HG03342 (cell line): Measurements from ENCODE around the gene KRTAP24-1.

Experiments used
- ATAC-seq: cut with Tn5 transposase; IDR thresholded peaks from one replicate; pipeline ENCODE4 v1.9.1; 2021; ENCODE audit warnings: mild to moderate bottlenecking, moderate library complexity; ENCODE audit not compliant: unreplicated experiment

The KRTAP24-1 gene

DNA sequence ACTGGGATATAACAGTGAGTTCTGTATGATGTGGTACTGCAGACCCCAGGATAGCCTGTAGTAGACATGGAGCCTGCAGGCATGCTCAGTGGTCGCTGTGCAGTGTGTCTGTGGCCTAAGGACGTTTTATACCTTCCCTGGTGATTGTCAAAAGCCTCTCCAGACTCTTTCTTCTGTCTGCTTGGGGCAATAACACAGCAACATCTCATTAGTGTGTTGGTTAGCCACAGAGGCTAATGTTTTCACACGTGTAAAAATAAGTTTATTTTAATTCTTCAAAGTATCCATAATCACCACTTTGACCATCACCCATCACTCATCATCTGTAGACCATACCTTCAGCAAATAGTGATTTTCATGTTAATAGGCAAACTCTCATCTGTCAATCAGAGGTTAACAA lies at the start of gene KRTAP24-1:
Gene KRTAP24-1 (minus strand): TSS at position 101 of the 400 bp plus-strand sequence. CDS start 18 bp downstream, at position 83.
- no peak for ATAC-seq

GRCh38 chr21:30329203-30329875 lies 46.6 kb upstream of the KRTAP24-1 start:
- ATAC-seq = no peak

- no peak for ATAC-seq
These were observed 43.6 kb upstream of the KRTAP24-1 start for GRCh38 chr21:30326390-30326789.

DNA sequence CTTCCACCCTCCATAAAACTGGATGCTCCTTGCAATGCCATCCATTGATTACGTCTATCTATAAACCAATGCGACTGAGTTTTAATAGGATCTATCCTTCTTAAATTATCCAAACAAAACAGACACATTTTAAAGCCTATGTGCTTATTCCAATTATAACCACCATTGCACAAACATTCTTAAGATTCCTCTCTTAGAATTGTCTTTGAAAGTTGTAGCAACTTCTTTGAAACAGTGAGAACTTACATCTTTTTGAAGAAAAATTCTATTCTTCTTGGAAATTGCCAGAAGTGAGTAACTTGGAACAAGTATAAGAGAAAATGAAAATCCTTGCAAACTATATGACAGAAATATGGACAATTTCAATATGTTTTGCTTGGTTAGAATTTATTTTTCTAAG lies 37.5 kb upstream of the KRTAP24-1 start, which contains the start of gene KRTAP26-1:
Gene KRTAP26-1 (minus strand): TSS at position 101 of the 400 bp plus-strand sequence. CDS start 280 bp downstream, outside the sequence.
- no peak for ATAC-seq

GRCh38 chr21:30315701-30316100 lies 33.0 kb upstream of the KRTAP24-1 start:
- no peak for ATAC-seq

GRCh38 chr21:30306884-30307283 lies 24.1 kb upstream of the KRTAP24-1 start:
- ATAC-seq = no peak

- ATAC-seq = no peak
These were observed 22.4 kb upstream of the KRTAP24-1 start for GRCh38 chr21:30305136-30305535.

GRCh38 chr21:30289215-30289614 lies 6.5 kb upstream of the KRTAP24-1 start, which contains the start of gene KRTAP25-1:
Gene KRTAP25-1 (minus strand): TSS chr21:30289514. CDS start chr21:30289490, 24 bp downstream.
- no peak for ATAC-seq

DNA sequence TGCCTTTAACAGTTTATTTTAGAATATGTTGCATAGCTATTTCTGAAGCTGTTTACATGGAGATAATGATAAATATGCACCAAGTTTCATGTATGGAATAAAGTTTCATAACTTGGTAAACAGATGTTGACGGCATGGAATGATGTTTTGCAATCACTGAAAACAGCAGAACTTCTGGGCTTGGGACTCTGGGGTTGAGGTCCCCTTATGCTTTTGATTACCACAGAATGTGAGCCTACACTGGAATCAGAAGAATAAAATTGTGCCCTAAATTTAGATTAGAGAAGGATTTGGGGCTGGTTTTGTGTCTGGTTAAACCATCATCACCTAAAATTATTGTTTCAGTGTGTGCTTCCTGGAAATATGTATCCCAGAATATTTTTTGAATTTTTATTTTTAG lies 11.1 kb downstream of the KRTAP24-1 start:
- no peak for ATAC-seq

GRCh38 chr21:30271156-30271555 lies 11.6 kb downstream of the KRTAP24-1 start:
- no peak for ATAC-seq

DNA sequence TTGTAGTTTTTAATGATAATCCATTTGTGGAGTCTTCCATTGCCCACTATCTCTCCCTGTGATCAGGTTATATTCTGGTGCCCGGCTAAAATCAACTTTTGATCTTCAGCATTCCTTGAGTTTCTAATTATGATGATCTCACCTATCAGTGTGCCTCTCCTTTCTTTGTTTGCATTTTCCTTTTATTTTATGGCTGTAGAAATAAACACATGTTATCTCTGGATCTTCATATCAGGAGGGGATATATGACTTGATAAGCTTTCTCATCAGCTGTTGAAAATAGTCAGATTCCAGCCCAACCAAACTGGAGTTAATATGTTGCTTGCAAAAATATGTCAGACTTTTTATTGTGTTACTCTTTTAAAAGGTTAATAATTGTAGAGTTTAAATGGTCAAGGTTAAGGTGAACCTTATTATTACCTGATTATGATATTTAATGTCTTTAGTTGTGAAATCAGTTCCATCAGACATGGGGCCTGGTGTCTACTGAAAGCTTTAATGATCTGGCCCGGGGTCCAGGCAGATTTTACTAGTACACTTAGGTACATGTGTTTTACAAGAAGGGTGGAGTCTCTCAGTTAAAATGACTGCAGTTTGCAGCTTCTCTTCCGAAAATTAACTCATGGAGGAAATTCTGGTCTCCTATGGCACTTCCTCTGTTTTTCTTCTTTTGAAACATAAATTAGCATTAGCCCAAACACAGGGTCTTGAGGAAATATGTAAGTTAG lies 12.8 kb downstream of the KRTAP24-1 start:
- no peak for ATAC-seq

DNA sequence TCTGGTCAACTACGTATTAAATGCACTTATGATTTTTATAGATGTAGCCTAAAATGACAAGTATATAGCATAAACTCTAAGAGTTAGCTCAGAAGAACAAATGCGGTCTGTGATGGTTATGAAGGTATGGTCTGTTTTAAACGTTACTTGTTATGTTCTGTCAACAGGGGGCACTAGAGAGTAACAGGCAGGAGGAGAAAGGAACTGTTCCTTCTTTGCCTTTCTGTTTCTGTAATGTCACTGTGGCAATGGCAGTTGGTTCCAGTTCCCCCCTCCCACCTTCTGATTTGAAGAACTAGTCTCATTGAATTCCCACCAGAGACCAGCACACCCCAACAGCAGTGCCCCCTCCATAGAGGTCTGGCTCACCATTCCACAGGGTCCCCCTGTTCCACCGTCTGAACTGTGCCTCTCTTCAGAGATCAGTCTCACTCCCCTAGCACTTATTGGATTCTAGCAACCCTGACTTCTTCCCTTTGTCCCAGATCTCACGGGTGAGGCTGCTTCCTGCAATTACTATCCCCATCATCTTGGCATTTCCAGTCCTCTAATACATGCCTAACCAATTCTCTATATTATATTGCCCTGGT lies 14.0 kb downstream of the KRTAP24-1 start:
- no peak for ATAC-seq

- ATAC-seq = no peak
These were observed 25.0 kb downstream of the KRTAP24-1 start for GRCh38 chr21:30257773-30258172.

- ATAC-seq = no peak
These were observed 26.6 kb downstream of the KRTAP24-1 start for GRCh38 chr21:30256100-30256499.

- no peak for ATAC-seq
These were observed 27.1 kb downstream of the KRTAP24-1 start for GRCh38 chr21:30255679-30256078.

DNA sequence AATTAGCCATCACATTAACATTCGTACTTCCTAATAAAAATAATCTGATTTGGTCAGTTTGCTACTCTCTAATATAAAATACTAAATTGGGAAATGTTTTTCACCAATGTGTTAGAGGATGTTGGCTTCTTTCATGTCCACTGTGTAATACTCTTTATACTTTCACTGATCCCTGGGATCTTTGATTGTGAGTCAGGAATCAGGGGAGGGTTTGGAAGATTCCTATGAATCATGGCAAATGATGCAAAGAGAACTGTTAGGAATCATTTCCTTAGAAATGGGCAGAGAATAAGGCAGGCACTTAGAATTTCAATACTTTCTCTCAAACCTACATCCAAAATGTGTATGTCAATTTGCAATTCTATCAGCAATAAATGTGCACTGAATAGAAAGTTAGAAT lies 31.0 kb downstream of the KRTAP24-1 start:
- no peak for ATAC-seq

DNA sequence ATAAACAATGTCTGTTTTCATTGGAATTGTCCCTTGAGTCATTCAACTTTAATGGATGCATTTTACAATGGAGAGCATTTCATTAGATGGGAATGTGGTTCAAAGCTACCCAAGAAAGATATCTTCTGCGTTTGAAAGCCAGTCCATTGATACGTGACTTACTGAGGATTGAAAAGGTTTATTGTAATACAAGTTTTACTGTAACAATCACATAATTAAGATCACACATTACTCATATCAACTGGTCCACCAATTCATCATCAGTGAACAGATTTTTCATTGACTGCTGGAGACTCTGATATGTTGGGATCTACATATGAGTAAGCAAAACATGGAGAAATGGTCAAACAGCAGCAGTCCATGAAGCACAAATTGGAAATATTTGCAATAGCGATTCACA lies 32.8 kb downstream of the KRTAP24-1 start:
- ATAC-seq = no peak

DNA sequence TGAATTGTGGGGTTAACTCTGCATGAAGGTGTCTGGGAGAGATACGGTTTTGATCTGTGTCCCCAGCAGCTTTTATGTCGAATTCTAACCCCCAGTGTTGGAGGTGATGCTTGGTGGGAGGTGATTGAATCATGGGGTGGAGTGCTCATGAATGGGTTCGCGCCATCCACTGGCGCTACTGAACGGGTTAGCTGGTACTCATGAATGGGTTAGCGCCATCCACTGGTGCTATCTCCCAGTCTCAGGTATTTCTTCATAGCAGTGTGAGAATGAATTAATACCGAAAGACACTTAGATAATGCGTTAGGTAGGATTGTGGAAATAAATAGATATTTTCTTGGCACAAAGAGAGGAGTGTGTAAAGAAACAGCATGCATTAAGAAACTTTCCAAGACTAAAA lies 33.9 kb downstream of the KRTAP24-1 start:
- no peak for ATAC-seq

GRCh38 chr21:30245061-30245460 lies 37.7 kb downstream of the KRTAP24-1 start:
- ATAC-seq = no peak

DNA sequence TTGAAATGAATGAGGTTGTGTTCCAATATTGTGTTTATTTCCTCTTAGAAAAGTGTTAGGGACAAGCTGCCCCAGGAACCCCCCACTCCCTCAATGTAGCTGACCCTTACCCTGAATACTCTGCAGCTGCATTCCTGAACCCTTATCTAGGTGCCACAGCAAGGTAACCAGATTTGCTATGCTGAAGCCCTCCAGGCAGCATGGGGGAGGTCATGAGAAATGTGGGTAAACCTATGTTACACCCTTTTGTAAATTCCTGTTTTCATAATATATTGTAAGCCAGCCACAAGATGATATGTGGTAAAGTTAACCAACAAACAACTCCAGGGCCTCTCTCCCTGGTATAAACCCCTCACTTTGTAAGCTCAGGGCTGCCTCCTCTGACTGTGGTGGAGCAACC lies 39.1 kb downstream of the KRTAP24-1 start:
- no peak for ATAC-seq

GRCh38 chr21:30240661-30241060 lies 42.1 kb downstream of the KRTAP24-1 start:
- no peak for ATAC-seq

- no peak for ATAC-seq
These were observed 44.6 kb downstream of the KRTAP24-1 start for GRCh38 chr21:30238168-30238567.
